ENCODE results near the gene AMPD3.

DNA sequence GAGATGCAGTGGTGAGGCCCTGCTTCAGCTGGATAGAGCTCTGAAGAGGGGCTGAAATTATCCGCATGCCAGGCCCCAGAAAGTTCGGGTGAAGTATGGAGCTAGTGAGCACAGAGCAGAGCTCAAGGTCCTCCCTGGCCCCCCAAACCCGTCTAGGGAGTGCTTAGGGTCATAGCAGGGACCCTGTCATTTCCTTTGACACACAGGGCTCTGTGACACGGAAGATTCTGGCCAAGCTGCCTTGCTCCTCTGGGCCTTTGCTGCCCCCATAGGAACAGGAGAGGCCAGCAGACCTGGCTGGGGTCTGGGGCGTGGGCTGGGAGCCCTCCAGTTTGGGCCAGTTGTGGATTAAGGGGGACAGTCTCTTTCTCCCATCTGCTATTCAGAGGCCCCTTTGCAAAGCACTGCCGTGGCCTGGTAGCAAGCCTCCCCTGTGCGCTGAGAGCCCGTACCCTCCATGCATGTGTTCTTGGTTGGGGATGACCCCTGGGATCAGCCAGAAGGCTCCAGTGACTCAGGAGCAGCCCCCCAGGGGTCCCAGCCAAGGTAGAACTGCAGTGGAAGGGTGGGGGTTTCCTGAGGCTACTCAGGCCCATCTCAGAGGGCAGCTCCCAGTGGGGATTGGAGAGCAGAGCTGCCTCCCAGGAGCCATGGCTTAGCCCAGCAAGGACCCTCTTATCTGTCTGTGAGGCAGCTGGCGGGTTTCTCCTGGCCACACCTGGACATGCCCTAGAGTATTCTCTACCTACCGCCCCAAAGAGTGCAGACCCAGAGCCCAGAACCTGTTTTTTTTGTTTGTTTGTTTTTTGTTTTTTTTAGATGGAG lies 43.6 kb downstream of the AMPD3 start:
- TF ChIP-seq CTCF (IDR thresholded peaks at IDR 0.05) (no peak), EZH2 (IDR thresholded peaks at IDR 0.05; ENCODE audit: borderline replicate concordance, insufficient read depth, low read depth, low read length, poor library complexity, severe bottlenecking) (no peak)
